Measurements from ENCODE around the gene ANKRD10.

DNA sequence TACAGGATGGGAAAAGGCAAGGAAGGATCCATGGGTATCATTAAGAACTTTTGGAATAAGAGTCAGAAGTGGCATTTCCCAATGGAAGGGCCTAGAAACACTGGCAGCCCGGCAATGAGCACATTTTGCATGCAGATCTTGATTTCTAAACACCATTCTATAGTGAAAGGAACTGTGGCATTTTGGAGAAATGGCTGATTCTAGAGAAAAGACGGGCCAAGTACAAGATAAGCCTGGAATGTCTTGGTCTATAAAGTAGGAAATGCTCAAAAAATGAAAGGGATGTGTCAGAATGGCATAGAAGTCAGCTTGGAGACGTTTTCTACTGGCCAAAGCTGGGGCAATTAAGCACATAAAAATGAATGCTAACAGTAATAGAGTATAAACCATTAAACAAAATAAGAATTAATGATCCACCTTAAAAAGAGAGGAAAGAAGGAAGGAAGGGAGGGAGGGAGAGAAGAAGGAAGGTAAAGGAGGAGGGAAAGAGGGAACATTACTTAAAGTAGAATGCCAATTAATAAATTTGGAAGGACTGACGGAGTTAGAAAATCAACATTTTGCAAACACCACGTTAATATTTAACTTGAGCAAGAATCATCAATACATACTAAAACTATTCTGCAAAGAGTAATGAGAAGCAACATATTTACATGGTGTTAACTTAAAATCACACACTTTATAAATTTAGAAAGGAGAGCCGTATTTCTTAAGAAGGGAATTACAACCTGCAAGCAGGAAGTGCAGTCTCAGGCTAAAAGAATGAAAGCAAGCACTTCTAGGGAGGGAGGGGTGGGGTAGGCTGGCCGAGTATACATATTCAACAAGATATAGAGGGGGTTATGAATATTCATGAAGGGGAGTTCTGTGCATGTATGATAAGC lies 78.9 kb downstream of the ANKRD10 start:
- TF ChIP-seq, protein P1, sequence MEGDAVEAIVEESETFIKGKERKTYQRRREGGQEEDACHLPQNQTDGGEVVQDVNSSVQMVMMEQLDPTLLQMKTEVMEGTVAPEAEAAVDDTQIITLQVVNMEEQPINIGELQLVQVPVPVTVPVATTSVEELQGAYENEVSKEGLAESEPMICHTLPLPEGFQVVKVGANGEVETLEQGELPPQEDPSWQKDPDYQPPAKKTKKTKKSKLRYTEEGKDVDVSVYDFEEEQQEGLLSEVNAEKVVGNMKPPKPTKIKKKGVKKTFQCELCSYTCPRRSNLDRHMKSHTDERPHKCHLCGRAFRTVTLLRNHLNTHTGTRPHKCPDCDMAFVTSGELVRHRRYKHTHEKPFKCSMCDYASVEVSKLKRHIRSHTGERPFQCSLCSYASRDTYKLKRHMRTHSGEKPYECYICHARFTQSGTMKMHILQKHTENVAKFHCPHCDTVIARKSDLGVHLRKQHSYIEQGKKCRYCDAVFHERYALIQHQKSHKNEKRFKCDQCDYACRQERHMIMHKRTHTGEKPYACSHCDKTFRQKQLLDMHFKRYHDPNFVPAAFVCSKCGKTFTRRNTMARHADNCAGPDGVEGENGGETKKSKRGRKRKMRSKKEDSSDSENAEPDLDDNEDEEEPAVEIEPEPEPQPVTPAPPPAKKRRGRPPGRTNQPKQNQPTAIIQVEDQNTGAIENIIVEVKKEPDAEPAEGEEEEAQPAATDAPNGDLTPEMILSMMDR (conservative IDR thresholded peaks at IDR 0.05): no peak
- no peak for TF ChIP-seq ZFX (IDR thresholded peaks at IDR 0.05)
